HG03108 (cell line): ENCODE measurements around the gene GPANK1.

Source experiments
- ATAC-seq: cut with Tn5 transposase; IDR thresholded peaks from one replicate; pipeline ENCODE4 v1.9.1; 2021; ENCODE audit warnings: moderate library complexity; ENCODE audit not compliant: unreplicated experiment

Gene GPANK1

DNA sequence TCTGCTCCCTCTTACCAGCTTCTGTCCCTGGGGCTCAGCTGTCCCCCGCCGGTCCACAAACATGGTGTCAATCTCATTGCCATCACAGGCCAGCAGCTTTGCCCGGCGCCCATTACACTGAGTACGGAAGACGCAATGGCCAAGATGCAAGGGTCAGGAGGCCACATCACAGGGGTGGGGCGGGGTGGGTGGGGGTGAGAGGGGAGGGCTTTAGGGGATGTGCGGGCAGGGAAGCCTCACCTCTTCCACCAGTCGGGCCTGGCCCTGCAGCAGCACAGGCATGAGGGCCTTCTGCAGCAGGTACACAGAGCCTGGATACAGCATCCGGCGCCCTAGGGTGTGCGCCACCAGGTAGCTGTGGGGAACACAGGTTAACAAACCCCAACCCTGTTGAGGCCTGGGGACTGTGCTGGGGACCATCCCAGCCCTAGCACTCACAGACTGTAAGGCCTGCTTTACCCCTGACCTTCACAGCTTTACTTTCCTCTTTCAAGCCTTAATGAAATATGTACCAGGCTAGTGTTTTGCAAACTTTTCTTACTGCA lies 26.8 kb upstream of the GPANK1 start:
- ATAC-seq: no peak

DNA sequence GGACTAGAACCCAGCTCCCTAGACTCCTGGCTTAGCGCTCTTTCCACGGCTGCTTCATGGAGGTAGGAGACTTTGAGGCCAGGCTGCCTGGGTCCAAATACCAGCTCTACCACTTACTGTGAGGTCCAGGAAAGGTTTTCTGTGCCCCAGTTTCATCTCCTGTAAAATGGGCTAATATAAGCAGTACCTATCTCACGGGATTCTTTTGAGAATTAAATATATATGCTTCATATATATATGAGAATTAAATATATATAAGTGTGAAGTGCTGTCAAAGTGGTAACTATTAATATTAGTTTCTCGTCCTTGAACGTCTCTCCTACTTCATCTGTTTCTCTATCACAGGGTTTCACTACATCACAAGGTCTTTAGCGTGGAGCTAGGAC lies 26.3 kb upstream of the GPANK1 start:
- no peak for ATAC-seq

DNA sequence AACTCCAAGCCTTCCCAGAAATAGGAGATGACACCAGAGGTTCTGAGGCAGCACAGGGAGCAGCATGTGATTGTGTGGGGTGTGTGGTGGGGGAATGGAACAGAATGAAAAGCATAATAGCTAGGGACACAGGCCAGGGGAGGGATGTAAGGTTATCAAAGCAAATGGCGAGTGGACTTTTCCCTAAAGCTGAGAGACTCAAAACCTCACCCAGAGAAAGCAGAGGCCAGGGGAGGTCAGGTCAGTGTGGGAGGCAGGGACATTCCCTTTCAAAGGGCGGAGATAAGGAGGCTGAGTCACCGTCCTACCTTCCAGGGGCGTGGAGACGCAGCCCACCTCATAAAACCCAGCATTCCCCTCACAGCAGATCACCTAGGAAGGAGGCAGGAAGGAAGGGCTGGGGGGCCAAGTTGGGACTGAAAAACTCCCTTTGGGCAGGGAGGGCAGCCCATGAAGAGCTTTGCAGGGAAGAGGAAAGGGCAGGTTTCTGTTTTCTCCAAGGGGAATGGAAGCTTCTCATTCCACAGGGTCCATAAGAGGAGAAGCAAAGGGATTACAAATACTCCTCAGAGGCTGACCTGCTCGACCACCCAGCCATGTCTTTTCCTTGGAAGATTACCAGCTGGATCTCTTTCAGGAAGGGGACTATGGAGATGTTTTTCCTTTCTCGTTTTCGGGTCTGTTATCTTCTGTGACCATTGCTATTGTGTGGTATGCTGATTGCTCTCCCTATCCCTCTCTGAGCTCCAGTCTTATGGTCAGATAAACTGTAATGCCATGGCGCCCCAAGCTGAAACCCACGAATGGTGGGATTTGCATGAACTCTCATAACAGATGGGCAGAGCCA lies 25.7 kb upstream of the GPANK1 start:
- no peak for ATAC-seq

DNA sequence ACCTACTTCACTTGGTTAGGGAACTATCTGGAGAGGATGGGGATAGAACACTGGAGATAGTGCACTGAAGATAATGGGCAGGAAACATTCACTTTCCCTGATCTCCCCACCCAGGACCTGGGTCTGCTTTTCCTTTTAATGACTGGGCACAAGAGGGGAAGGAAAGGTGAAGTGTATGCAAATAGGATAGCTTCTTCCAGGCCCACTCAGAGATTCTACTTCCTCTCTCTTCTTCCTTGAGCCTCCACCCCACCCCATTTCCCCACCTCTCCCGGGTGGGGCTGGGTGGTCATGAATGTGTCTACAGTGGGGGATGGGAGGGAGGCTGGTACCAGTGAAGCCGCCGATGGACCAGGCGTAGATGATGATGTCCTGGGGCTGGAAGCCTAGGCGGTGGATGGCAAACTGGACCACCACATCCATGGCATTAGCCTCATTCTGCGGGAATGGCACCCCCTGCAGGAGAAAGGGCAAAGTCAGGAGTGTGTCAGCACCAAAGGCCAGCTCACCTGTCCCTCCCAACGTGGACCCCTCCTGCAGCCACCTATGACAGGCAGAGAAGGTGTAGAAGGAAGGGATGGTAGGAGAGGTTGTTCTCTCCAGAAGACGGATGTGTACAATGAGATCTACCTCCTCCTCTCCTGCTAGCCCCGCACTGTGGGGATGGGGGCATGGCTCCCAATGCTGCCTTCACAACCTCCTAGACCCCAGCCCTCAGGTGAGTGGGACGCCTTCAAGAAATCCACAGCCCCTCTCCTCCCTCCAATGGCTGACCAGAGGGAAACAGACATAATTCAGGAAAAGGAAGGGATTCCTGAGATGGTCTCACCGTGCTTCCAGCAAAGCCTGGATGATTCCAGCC lies 24.7 kb upstream of the GPANK1 start:
- ATAC-seq: no peak

DNA sequence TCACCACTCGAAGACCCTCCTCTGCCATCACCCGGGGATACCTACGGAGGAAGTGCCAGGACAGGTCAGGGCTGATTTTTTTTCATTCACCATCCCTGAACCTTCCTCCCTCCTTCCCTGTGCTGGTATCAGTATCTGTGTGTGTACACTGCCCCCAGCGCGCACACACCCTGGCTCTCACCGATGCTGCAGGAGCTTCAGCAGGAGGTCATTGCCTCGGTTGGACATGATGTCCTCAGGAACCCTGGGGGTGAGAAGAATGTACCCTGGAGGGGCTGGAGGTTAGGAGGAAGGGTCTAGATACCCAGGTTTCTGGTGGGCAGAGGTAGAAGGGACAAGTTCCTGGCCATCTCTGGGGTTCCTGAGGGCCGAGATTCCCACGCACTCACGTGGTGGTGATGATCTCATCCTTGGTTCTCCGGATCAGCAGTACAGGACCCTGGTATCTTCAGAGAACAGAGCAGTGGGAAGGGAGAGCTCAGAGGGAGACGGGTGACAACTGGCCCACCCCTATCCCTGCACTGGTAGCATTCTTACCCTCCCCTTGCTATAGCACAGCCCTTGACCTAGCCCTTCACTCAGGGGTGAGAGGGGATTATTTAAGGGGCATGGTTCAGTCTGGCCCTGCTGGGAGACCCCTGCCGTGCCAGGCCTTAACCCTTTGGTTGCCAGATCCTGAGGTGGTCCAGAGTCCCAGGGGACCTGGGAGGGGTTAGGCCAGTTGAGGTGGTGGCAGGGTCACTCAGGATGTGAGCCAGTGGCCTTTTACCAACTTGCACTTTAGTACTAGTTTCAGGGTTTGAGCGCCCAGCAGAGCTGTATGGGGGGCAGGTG lies 23.3 kb upstream of the GPANK1 start:
- no peak for ATAC-seq

DNA sequence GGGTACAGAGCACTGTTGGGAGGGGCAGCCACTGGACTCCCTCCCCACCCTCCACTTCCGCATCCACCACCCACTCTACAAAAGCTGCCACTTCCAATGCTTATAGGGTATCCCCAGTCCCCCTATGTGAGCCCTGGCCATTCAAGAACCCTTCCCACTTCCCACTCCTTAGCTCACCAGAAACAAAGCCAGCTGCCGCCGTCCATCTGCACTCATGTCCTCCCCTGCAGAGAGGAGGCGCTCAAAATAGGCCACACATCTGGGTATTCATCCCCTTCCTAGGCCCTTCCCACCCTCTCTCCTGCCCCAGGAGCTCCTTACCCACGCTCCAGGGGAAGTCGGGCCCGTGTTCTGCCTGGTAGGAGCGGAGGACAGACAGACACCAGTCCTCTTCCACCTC lies 22.5 kb upstream of the GPANK1 start:
- no peak for ATAC-seq

DNA sequence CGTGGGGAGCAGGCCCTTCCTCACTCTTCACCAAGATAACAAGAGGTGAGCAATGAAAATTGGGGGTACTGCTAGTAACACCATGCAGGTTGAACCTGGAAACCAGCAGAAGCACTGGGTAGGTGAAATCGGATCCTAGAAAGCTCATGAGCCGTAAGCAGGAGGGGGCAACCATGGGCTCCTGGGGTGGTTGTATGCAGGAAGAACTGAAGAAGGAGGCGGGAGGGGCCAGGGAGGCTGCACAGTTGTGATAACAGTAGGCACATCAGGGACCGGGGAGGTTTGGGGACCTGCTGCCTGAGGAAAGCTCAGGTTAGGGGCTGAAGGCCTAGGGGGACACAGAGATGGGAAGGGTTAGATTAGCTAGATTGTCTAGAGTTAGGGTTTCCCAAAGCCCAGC lies 21.7 kb upstream of the GPANK1 start:
- ATAC-seq: no peak

DNA sequence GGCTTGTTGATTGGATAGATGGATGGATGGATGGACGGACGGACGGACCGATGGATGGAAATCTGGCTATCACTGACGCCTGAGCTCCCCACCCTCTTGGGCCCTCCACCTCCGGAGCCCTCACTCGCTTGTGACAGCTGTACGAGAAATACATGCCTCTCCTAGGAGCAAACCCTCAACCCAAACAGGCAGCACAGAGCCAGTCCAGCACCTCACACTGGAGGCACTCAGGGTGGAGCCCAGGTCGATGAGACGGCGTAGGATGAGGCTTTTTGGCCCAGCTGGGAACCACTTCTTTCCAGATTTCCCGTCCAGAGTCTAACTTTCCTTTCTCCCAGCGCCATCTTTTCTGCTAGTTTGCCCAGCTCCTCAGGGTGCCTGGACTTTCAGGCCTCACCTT lies 18.8 kb upstream of the GPANK1 start:
- ATAC-seq: no peak

DNA sequence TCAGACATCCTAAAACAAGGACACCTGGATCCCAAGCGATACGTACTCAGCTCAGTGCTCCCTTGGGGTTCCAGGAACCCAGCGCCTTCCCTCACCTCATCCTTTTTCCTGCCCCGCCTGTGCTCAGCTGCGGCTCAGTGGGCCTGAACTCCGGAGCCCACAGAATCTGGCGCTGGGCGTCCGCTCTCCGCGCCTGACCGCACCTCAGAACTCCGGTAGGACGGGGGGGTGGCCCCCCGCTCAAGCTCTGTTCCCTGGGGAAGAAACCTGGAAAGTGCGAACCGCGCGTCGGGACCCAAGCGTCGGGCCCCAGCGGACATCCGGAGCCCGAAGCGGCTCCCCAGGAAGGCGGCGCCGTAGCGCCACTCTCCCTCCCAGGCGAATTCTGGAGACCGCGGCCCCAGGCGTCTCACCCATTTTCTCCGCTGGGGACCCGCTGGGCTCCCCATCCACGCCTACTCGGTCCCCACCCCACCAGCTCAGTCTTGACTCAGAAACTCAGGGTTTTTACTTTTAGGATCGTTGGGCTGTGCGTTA lies 16.4 kb upstream of the GPANK1 start:
- no peak for ATAC-seq

DNA sequence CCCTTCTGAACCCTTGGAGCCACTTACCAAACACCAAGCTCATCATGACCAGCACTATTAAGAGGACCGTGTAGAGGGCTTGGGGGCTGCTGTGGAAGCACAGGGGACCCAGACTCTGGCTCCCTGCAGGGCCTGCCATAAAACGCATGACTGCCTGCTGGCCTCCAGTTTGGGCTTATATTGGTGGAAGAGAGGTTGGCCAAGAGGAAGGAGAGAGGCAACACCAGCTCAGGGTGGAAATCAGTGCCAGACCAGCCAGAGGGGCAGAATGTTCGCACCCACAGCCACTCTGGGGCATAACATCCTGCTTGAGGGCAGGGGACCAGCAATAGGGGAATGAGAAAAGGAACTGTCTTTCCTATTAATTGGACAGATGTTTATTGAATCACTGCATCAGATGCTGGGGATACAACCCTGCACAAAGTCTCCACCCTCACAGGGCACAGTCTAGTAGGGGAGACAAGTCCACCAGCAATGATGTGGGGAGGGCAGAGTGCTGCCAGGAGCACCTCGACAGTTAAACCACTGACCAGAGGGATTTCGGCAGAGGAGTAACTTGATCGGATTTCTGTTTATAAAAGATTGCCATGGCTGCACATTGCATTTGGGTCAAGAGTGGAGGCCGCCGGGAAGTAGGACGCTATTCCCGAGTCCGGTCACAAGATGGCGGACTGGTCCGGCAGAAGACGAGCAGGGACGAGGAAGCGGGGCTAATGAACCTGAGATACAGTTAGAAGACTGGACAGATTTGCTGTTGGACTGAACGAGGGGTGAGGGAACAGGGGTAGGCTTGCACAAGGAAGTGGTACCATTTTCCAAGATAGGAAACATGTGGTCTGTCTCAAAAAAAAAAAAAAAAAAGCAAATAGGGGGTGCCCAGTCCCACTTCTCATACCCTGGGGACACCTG lies 15.7 kb upstream of the GPANK1 start, which contains the start of gene LY6G5C:
Gene LY6G5C (minus strand): TSS at position 842 of the 909 bp plus-strand sequence. CDS start 694 bp downstream, at position 148.
- ATAC-seq: peak; percentile 48

DNA sequence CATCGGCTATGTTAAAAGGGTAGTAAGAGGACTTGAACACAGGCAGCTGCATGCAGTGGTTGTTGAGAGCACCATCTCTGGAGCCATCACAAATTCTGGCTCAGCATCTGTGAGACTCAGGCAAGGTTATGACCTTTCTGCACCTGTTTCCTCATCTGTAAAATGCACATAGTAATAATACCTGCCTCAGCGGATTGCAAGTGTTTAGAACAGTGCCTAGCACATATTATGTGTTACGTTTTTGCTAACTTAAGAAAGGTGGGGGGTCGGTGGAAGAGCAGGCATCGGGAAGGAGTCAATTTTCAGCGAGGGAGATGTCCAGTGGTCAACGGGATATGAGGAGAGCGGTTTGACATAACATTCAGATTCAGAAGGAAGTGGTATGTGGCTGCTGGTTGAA lies 13.2 kb upstream of the GPANK1 start:
- no peak for ATAC-seq

DNA sequence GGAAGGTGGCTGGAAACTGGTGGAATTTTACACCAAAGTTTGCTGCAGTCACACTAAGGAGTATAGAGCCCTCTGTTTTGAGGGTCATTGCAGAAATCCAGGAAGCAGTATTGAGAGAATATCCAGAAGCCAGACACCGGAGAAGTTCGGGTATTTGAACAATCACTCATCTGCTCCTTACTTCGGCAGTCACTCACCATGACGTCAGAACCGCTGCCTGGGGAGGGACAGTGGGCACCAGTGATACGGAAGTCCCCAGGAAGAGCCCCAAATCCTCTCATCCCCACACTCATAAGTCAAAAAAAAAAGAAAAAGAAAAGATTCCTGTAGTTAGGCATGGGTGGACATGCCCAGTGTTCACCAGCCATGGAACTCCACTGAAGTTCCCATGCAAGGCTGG lies 12.1 kb upstream of the GPANK1 start:
- ATAC-seq: no peak

DNA sequence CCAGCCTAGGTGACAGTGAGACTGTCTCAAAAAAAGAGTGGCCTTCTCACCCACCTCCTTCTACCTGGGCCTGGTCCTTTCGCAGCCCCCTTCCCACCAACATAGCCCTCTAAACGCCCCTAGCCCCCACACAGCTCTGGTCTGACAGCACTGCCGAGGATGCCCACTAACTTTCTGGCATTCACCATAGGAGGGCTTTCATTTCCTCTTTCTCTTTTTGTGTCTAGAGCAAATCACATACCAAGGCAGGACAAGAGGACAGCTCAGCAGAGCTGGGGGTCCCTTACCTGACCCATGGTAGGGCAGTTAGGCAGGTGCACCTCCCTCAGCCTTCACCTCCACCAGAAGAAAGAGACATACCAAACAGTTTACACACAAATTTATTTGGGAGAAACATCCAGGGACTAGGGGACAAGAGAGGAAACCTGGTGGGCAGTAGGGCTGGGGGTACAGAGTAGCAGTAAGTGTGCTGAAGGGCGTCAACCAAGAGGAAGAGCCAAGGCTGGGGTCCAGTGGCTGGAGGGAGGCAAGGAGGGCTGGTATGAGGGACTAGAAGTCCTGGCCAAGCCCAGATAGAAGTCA lies 11.6 kb upstream of the GPANK1 start:
- ATAC-seq: no peak

DNA sequence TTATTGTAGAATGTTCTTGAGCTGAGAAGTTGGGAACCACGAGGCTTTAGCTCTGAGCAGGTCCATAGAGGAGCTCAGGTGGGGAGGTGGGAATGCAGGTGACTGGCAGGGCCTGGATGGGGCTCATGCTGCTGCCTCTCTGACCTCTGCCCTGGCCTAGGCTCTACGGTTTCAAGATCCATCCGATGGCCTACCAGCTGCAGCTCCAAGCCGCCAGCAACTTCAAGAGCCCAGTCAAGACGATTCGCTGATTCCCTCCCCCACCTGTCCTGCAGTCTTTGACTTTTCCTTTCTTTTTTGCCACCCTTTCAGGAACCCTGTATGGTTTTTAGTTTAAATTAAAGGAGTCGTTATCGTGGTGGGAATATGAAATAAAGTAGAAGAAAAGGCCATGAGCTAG lies 4.9 kb upstream of the GPANK1 start, which contains the start of gene LY6G5B:
Gene LY6G5B (plus strand): TSS at position 301 of the 400 bp plus-strand sequence. CDS start 975 bp downstream, outside the sequence.
- no peak for ATAC-seq

DNA sequence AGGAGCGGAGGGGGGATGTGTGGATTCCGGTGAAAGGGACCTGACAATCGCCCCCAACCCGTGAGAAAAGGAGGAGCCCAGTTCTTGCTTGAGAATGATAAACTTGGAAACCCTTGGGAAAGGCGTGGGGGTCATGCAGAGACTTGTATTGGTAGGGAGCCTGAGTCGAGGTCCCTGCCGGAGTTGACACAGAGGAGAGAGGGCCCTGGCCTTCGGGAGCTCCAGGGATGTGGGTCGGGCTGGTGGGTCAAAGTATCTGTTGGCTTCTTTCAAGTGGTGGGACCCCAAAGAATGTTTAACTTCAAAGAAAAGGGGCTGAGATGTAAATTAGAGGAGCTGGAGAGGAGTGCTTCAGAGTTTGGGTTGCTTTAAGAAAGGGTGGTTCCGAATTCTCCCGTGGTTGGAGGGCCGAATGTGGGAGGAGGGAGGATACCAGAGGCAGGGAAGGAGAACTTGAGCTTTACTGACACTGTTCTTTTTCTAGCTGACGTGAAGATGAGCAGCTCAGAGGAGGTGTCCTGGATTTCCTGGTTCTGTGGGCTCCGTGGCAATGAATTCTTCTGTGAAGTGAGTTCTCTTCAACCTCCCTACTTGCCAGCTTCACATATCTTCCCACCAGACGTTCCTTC lies 1.7 kb upstream of the GPANK1 start:
- no peak for ATAC-seq

DNA sequence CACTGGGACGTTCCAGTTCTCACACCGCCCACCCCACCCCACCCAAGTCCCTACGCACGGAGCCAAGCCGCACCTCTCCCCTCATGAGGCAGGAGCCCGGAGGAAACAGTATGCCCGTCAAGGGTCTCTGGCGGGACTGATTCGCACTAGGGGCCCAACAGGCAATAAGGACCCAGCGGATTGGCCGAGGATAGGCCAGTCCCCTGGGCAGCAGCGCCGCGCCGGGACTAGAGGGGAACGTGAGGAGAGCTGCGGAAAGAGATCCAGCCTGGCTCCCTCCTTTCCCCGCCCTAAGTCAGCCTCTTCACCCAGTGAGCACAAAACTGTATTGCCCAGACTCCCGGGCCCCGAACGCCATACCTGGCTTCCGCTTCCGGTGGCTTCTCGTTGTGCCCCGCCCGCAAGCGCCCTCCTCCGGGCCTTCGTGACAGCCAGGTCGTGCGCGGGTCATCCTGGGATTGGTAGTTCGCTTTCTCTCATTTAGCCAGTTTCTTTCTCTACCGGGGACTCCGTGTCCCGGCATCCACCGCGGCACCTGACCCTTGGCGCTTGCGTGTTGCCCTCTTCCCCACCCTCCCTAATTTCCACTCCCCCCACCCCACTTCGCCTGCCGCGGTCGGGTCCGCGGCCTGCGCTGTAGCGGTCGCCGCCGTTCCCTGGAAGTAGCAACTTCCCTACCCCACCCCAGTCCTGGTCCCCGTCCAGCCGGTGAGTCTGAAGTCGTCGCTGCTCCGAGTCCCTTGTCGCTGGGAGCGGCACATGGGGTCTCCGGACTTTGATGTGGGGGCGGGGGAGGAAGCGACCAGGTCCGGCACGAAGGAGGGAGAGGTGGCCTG lies 922 bp upstream of the GPANK1 start, which contains the start of gene CSNK2B:
Gene CSNK2B (plus strand): TSS at position 580 of the 836 bp plus-strand sequence. CDS start 752 bp downstream, outside the sequence.
- ATAC-seq: peak; percentile 75

DNA sequence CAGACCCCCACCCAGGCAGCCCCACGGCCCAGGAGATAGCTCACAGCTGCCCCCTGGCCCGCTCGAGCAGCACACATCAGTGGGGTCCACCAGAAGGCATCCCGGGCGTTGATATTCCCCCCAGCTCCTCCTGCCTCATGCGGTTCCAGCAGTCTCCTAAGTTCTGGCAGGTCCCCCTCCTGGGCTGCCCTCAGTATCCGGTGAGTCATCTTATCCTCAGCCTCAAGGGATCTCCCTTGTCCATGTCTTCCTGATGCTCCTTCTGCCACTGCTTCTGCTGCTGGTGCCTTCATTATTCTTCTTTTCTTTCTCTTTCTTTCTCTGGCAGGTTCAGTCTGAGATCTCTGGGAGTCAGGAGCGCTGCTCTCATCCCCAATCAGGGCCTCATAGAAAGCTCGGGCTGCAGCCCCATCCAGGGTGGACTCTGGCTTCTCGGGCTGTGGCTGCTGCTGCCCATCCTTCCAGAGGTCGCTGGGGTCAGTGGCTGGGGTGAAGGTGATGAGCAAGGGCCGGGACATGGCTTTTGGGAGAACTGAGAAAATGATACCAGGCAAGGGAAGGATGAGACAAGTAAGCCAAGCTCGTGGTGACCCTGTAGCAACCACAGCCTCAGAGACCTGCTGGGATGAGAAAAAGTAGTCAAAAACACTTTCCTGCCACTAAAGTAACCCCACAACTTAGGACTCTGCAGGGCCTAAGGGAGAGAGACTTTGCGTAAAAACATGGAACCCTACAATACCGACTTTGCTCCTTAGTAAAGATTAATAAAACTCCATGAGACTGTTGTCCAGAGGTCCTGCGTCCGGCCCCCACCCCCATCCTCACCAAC lies 622 bp downstream of the GPANK1 start:
- ATAC-seq: no peak
